ENCODE data around the gene TDRD1. TPM values are rescaled to one million over a fixed set of nuclear protein-coding genes. Genes with fewer than 3 reads are reported as not detected.

TDRD1 gene
- total RNA-seq, 1 experiment from 2014 or later, result not detected

DNA sequence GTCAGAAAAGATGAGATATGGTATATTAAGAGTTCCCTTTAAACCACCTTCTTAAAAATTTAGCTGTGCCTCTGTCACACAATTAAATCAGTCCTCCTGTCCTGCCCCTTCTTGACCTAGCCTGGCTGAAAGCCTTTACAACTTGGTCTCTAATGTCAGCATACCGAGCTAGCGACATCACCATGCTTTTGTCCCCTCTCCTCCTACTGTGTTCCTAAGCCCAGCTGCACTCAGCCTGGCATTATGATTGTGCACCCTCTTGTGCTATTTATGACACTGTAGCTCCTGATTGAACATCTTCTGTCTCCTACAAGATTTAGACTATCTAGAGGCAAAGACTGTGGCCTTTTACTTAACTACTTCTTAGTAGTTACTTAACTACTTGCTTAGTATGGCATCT is 29.2 kb downstream of the TDRD1 start:
- CTCF ChIA-PET, result no interaction called here
- no peak for DNase-seq
- H3K4me1 Mint-ChIP-seq (ENCODE audit: low read depth, unreplicated experiment), result no peaks in the 10 kb centered on the region
- intact Hi-C loops (cut with micrococcal nuclease; ENCODE audit: unreplicated experiment), result no loop called here
- H3K27ac Mint-ChIP-seq (ENCODE audit: unreplicated experiment), result no peak overlapping the region
- no peaks in the 10 kb centered on the region for H3K27me3 Mint-ChIP-seq (ENCODE audit: unreplicated experiment)
- H3K4me3 Mint-ChIP-seq (ENCODE audit: low read depth, unreplicated experiment), result no peak overlapping the region
- H3K36me3 Mint-ChIP-seq (ENCODE audit: insufficient read depth, unreplicated experiment), result no peaks in the 10 kb centered on the region
- TF ChIP-seq, protein P1, sequence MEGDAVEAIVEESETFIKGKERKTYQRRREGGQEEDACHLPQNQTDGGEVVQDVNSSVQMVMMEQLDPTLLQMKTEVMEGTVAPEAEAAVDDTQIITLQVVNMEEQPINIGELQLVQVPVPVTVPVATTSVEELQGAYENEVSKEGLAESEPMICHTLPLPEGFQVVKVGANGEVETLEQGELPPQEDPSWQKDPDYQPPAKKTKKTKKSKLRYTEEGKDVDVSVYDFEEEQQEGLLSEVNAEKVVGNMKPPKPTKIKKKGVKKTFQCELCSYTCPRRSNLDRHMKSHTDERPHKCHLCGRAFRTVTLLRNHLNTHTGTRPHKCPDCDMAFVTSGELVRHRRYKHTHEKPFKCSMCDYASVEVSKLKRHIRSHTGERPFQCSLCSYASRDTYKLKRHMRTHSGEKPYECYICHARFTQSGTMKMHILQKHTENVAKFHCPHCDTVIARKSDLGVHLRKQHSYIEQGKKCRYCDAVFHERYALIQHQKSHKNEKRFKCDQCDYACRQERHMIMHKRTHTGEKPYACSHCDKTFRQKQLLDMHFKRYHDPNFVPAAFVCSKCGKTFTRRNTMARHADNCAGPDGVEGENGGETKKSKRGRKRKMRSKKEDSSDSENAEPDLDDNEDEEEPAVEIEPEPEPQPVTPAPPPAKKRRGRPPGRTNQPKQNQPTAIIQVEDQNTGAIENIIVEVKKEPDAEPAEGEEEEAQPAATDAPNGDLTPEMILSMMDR (IDR thresholded peaks at IDR 0.05; ENCODE audit: unreplicated experiment), result no peak
- BruUV-seq (replicated peaks), result no TSS peak
- H3K9me3 Mint-ChIP-seq (ENCODE audit: low read depth, unreplicated experiment), result no peaks in the 10 kb centered on the region

GRCh38 chr10:114212153-114212552 is 33.0 kb downstream of the TDRD1 start:
- Mint-ChIP-seq H3K4me1 (ENCODE audit: low read depth, unreplicated experiment) (no peaks in the 10 kb centered on the region), H3K4me3 (ENCODE audit: low read depth, unreplicated experiment) (no peak overlapping the region), H3K36me3 (ENCODE audit: insufficient read depth, unreplicated experiment) (no peaks in the 10 kb centered on the region), H3K27me3 (ENCODE audit: unreplicated experiment) (no peaks in the 10 kb centered on the region), H3K9me3 (ENCODE audit: low read depth, unreplicated experiment) (no peaks in the 10 kb centered on the region), H3K27ac (ENCODE audit: unreplicated experiment) (no peak overlapping the region)
- TF ChIP-seq, protein P1 (IDR thresholded peaks at IDR 0.05; ENCODE audit: unreplicated experiment), result no peak
- CTCF ChIA-PET, result no interaction called here
- intact Hi-C loops (cut with micrococcal nuclease; ENCODE audit: unreplicated experiment), result no loop called here
- no peak for DNase-seq
- BruUV-seq (replicated peaks), result no TSS peak

- H3K4me1 Mint-ChIP-seq (ENCODE audit: low read depth, unreplicated experiment), result no peaks in the 10 kb centered on the region
- intact Hi-C loops (cut with micrococcal nuclease; ENCODE audit: unreplicated experiment), result no loop called here
- no peaks in the 10 kb centered on the region for H3K36me3 Mint-ChIP-seq (ENCODE audit: insufficient read depth, unreplicated experiment)
- TF ChIP-seq, protein P1 (IDR thresholded peaks at IDR 0.05; ENCODE audit: unreplicated experiment), result no peak
- DNase-seq, result no peak
- BruUV-seq (replicated peaks), result no TSS peak
- no peak overlapping the region for H3K4me3 Mint-ChIP-seq (ENCODE audit: low read depth, unreplicated experiment)
- no peaks in the 10 kb centered on the region for H3K9me3 Mint-ChIP-seq (ENCODE audit: low read depth, unreplicated experiment)
- CTCF ChIA-PET, result no interaction called here
- H3K27me3 Mint-ChIP-seq (ENCODE audit: unreplicated experiment), result no peaks in the 10 kb centered on the region
- H3K27ac Mint-ChIP-seq (ENCODE audit: unreplicated experiment), result no peak overlapping the region
Observed at GRCh38 chr10:114215033-114215432, 35.9 kb downstream of the TDRD1 start.

GRCh38 chr10:114220281-114220680 is 41.1 kb downstream of the TDRD1 start:
- H3K4me3 Mint-ChIP-seq (ENCODE audit: low read depth, unreplicated experiment), result no peak overlapping the region
- BruUV-seq (replicated peaks), result no TSS peak
- H3K36me3 Mint-ChIP-seq (ENCODE audit: insufficient read depth, unreplicated experiment), result no peaks in the 10 kb centered on the region
- no peak for DNase-seq
- H3K27ac Mint-ChIP-seq (ENCODE audit: unreplicated experiment), result no peak overlapping the region
- intact Hi-C loops (cut with micrococcal nuclease; ENCODE audit: unreplicated experiment), result no loop called here
- CTCF ChIA-PET, result no interaction called here
- peaks cover 9% of the 10 kb centered on the region for H3K27me3 Mint-ChIP-seq (ENCODE audit: unreplicated experiment)
- no peaks in the 10 kb centered on the region for H3K9me3 Mint-ChIP-seq (ENCODE audit: low read depth, unreplicated experiment)
- TF ChIP-seq, protein P1 (IDR thresholded peaks at IDR 0.05; ENCODE audit: unreplicated experiment), result no peak
- no peaks in the 10 kb centered on the region for H3K4me1 Mint-ChIP-seq (ENCODE audit: low read depth, unreplicated experiment)

DNA sequence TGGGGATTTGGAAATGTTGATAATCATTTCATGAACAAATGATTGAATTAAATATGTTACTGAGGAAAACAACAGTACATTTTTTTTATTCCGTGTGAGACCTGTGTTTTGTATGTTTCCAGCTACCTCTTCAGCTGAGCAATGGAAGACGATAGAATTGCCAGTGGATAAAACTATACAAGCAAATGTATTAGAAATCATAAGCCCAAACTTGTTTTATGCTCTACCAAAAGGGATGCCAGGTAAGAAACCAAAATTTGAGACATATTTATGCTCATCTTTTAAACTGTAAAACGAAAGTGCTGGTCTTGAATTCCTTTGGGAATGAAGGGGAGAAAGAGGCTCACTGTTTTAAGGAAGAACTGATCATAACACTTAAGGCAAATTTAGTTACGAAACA is 42.1 kb downstream of the TDRD1 start:
- H3K4me3 Mint-ChIP-seq (ENCODE audit: low read depth, unreplicated experiment), result no peak overlapping the region
- CTCF ChIA-PET, result no interaction called here
- TF ChIP-seq, protein P1 (IDR thresholded peaks at IDR 0.05; ENCODE audit: unreplicated experiment), result no peak
- no TSS peak for BruUV-seq (replicated peaks)
- no peaks in the 10 kb centered on the region for H3K4me1 Mint-ChIP-seq (ENCODE audit: low read depth, unreplicated experiment)
- intact Hi-C loops (cut with micrococcal nuclease; ENCODE audit: unreplicated experiment), result no loop called here
- no peak overlapping the region for H3K27ac Mint-ChIP-seq (ENCODE audit: unreplicated experiment)
- H3K9me3 Mint-ChIP-seq (ENCODE audit: low read depth, unreplicated experiment), result no peaks in the 10 kb centered on the region
- H3K36me3 Mint-ChIP-seq (ENCODE audit: insufficient read depth, unreplicated experiment), result no peaks in the 10 kb centered on the region
- H3K27me3 Mint-ChIP-seq (ENCODE audit: unreplicated experiment), result peaks cover 9% of the 10 kb centered on the region
- no peak for DNase-seq

Data from Calu3 (cell line).